ENCODE measurements around the gene SMURF2.

- TF ChIP-seq EZH2phosphoT487 (IDR thresholded peaks at IDR 0.05; ENCODE audit: borderline replicate concordance) (no peak), CTCF (IDR thresholded peaks at IDR 0.05 in 2 of 3, conservative IDR thresholded peaks at IDR 0.05 in 1 of 3; ENCODE audit: borderline replicate concordance in 1 of 3, insufficient read depth in 1 of 3, low read depth in 2 of 3, low read length in 2 of 3) (no peak), EZH2 (IDR thresholded peaks at IDR 0.05) (no peak), SP1 (IDR thresholded peaks at IDR 0.05; ENCODE audit: low read depth) (no peak), POLR2AphosphoS5 (IDR thresholded peaks at IDR 0.05; ENCODE audit: low read depth, low read length) (no peak), POLR2A (IDR thresholded peaks at IDR 0.05; ENCODE audit: borderline replicate concordance, extremely low read depth, insufficient read depth, insufficient read length) (no peak), ZBTB33 (IDR thresholded peaks at IDR 0.05; ENCODE audit: extremely low read depth, insufficient replicate concordance, low read length) (no peak), CEBPB (IDR thresholded peaks at IDR 0.05; ENCODE audit: low read depth) (no peak), MAX (IDR thresholded peaks at IDR 0.05) (no peak), ZNF274 (IDR thresholded peaks at IDR 0.05; ENCODE audit: low read depth, low read length) (no peak), REST (IDR thresholded peaks at IDR 0.05; ENCODE audit: low read depth) (no peak), EGR1 (IDR thresholded peaks at IDR 0.05; ENCODE audit: low read depth) (no peak), JUND (IDR thresholded peaks at IDR 0.05) (no peak)
Measured at GRCh38 chr17:64686705-64687104, 24.6 kb upstream of the SMURF2 start.

Measured in HCT116 (cell line).